GM19239 (cell line): ENCODE data around the gene ISOC2.
"Not testable (repeated sequence)": the region's sequence is repeated elsewhere in the genome, so short reads cannot be mapped to it uniquely, and the experiment has no call there.

Experiments used
- DNase-seq: peaks from one replicate; pipeline ENCODE4 v3.0.0; 2011; ENCODE audit warnings: low spot score; ENCODE audit not compliant: insufficient read length
- FAIRE-seq: peaks from 2 replicates; lab custom pipeline; 2011; peaks lifted over from hg19 to GRCh38; lab: Jason Lieb, UNC

Gene ISOC2

DNA sequence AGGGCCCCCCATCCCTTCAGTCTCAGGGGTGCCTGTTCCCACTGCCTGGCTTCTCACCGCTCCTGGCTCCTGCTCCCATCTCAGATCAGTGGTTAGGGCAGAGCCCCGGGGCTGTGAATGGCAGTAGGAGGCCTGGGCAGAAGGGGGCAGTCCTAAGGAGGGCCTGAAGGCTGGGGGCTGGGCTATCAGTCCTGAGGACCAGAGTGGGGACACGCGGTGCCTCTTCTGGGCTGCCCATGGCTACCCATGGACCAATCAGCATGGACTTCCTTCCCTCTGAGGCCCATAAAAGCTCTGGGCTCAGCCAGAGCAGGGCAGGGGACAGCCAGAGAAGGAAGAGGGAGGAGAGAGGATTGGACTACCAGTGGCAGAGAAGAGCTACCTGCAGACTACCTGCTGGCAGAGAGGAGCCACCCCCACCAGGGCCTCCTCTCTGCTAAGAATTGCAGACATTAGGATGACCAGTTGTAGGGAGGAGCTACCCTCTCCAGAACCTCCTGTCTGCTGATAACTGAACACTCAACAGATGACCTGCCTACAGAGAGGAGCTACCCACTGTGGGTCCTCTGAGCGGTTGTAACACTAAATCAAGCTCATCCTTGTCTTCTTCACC is 41.7 kb downstream of the ISOC2 start:
- DNase-seq, result no peak
- no peak for FAIRE-seq

- FAIRE-seq (no peak), DNase-seq (no peak)
These were observed 42.3 kb downstream of the ISOC2 start for GRCh38 chr19:55419103-55419502.

- FAIRE-seq, result peak; percentile 54
- no peak for DNase-seq
These were observed 43.3 kb downstream of the ISOC2 start for GRCh38 chr19:55418185-55418584.

GRCh38 chr19:55410168-55410567 is 51.3 kb downstream of the ISOC2 start:
- FAIRE-seq (no peak), DNase-seq (no peak)

GRCh38 chr19:55409179-55409578 is 52.3 kb downstream of the ISOC2 start:
- FAIRE-seq, DNase-seq: not testable (repeated sequence)

DNA sequence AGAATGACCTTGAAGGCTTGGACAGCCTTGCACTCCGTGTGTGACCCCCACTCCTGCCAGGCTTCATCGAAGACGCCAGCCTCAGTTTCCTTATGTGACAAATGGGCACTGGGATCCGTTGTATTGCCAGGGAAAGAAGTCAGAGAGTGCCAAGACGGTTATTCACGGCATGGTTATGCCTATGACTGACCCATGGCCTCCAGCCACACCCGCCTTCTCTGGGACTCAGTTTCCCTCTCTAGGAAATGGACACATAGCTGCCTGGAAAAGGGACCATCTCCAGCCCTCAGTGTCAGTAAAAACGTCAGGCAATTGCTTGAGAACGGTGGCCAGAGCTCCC is 52.9 kb downstream of the ISOC2 start:
- FAIRE-seq (no peak), DNase-seq (no peak)

DNA sequence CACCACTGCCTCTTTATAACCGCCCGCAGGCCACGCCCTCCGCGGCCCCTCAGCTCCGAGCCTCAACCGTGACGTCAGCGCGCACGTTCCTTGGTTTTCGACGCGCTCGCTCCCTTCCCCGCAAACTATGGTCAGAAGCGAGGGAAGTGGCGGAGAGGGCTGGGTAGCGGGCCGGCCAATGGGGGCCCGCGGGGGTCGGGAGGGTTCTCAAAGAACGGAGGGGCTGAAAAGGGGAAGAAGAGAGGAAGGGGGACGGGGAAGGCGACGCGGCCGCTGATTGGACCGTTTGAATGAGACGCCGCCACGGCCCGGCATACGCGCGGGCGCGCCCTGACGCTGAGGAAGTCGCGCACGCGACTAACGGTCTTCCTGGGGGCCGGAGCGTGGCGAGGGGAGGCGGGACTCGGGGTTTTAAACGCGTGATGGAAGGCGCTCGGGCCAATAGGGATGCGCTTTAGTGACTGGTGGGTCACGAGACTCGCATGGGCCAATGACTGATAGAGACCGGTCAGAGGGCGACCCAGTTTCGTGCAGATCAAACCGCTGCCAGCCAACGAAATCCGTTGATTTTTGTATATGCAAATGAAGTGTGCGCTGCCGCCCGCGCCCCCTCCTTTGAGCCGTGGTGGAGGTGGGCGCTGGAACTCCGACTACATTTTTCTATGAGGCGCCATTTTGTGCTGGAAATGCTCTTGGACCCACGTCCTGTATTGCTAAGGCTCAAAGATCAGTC is 53.5 kb downstream of the ISOC2 start:
- peak; percentile 96 for DNase-seq
- peak; percentile 93 for FAIRE-seq

- FAIRE-seq, DNase-seq: not testable (repeated sequence)
These were observed 54.0 kb downstream of the ISOC2 start, which contains the start of gene UBE2S for GRCh38 chr19:55407550-55407799. TSS of gene UBE2S (minus strand) at chr19:55407788. CDS start at chr19:55407589, 199 bp downstream.

GRCh38 chr19:55406826-55407549 is 54.5 kb downstream of the ISOC2 start:
- FAIRE-seq (no peak), DNase-seq (no peak)

- FAIRE-seq, result no peak
These were observed 55.2 kb downstream of the ISOC2 start for GRCh38 chr19:55406091-55406825.

DNA sequence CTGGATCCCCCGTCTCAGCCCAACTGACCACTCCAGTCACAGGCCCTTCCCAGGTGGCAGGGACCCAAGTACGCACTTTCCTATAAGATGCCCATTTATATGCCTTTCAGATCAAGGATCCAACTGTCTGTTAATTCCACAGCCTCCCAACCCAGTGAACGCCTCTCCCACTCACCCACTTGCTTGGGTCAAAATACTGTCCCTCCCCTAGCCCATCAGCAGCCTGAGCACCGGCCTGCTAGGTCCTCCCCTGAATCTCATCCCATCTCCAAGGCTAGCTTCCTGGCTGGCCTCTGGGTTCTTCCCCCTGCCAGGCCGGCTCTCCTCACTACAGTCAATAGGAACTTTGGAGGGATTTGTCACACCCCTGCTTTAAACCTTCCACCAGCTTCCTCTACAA is 55.8 kb downstream of the ISOC2 start:
- DNase-seq (no peak), FAIRE-seq (no peak)

More at GRCh38 chr19:55406091-55406825, 55.2 kb downstream of the ISOC2 start:
- no peak for DNase-seq
